Stomach (tissue), 4 donors: ENCODE measurements around the gene DERA.

Source experiments
- CTCF ChIP-seq, 7 experiments: fragments of 450-650 bp in 4 of 7; fragments of 200-600 bp in 3 of 7; sonication (generic) in 3 of 7; IDR thresholded peaks; one replicate each; pipeline ENCODE4 v1.5.1; 2016 to 2019; ENCODE audit warnings: antibody characterized with exemption in 7 of 7, control low read depth in 2 of 7, mild to moderate bottlenecking in 1 of 7
- EP300 ChIP-seq: sonication (generic); formaldehyde crosslinking; IDR thresholded peaks from one replicate; pipeline ENCODE4 v1.6.1; 2017; ENCODE audit warnings: antibody characterized with exemption

GRCh38 chr12:16072678-16073077 is 161.5 kb downstream of the DERA start:
- TF ChIP-seq CTCF (IDR thresholded peaks at IDR 0.05) = no peak
- TF ChIP-seq EP300 = no peak
